Fibroblast of lung (primary cell): Measurements from ENCODE around the gene ITSN1. TPM values are rescaled to one million over a fixed set of nuclear protein-coding genes. Genes with fewer than 3 reads are reported as not detected.

ENCODE experiments used
- DNase-seq, 2 donors: peaks; one replicate each; pipeline versions ENCODE4 v3.0.0 to v3.0.0-alpha.2; 2010; ENCODE audit warnings: low read depth in 2 of 2
- H2AFZ ChIP-seq: 2 replicates; pipeline ENCODE4 v1.5.1; 2012; ENCODE audit warnings: low read length, control low read depth, inconsistent platforms
- H3K27ac ChIP-seq: 2 replicates; pipeline ENCODE4 v1.5.1; 2011; ENCODE audit warnings: low read length, control low read depth; ENCODE audit not compliant: insufficient read depth
- H3K27me3 ChIP-seq: 2 replicates; pipeline ENCODE4 v1.5.1; 2011; ENCODE audit warnings: mild to moderate bottlenecking, low read length; ENCODE audit not compliant: control insufficient read depth, insufficient read depth
- H3K36me3 ChIP-seq: 2 replicates; pipeline ENCODE4 v1.5.1; 2011; ENCODE audit warnings: low read length; ENCODE audit not compliant: control insufficient read depth, insufficient read depth
- H3K4me1 ChIP-seq: 2 replicates; pipeline ENCODE4 v1.5.1; 2011; ENCODE audit warnings: low read length; ENCODE audit not compliant: control insufficient read depth, insufficient read depth; ENCODE audit errors: extremely low read depth
- H3K4me2 ChIP-seq: 2 replicates; pipeline ENCODE4 v1.5.1; 2011; ENCODE audit warnings: low read length, control low read depth; ENCODE audit not compliant: insufficient read depth; ENCODE audit errors: extremely low read depth
- H3K4me3 ChIP-seq, 4 experiments: fragments of 200-600 bp in 1 of 4; sonication (generic) in 1 of 4; replicated peaks in 1 of 4; 2 replicates each; pipeline ENCODE4 v1.5.1; 2011 to 2016; ENCODE audit warnings: low read length in 4 of 4, low read depth in 3 of 4, mild to moderate bottlenecking in 3 of 4, control low read depth in 2 of 4, inconsistent platforms in 1 of 4, mixed read lengths in 1 of 4; ENCODE audit not compliant: insufficient read depth in 1 of 4; ENCODE audit errors: control extremely low read depth in 1 of 4
- H3K79me2 ChIP-seq: 2 replicates; pipeline ENCODE4 v1.5.1; 2012; ENCODE audit warnings: mild to moderate bottlenecking, low read length, inconsistent platforms; ENCODE audit not compliant: control insufficient read depth, insufficient read depth
- H3K9ac ChIP-seq: 2 replicates; pipeline ENCODE4 v1.5.1; 2011; ENCODE audit warnings: mild to moderate bottlenecking, low read length, control low read depth; ENCODE audit not compliant: insufficient read depth
- H3K9me3 ChIP-seq: 2 replicates; pipeline ENCODE4 v1.5.1; 2012; ENCODE audit warnings: low read depth, low read length; ENCODE audit not compliant: control insufficient read depth, insufficient read depth
- H4K20me1 ChIP-seq: 2 replicates; pipeline ENCODE4 v1.5.1; 2011; ENCODE audit warnings: low read length; ENCODE audit not compliant: control insufficient read depth, insufficient read depth; ENCODE audit errors: extremely low read depth
- EZH2 ChIP-seq: IDR thresholded peaks from 2 replicates; pipeline ENCODE4 v1.5.1; 2012; ENCODE audit warnings: low read length, control low read depth, mild to moderate bottlenecking; ENCODE audit errors: missing control alignments
- polyA plus RNA-seq, 2 donors: library from polyadenylated mRNA; depleted of rRNA in 1 of 2; stranded (reverse) in 1 of 2; unstranded in 1 of 2; fragments of >200 nt; gene quantifications; 2 replicates each; pipeline ENCODE4 v1.2.1, GENCODE V29; 2011 to 2012; ENCODE audit warnings: missing spikeins in 1 of 2
- total RNA-seq: library from RNA; depleted of rRNA; stranded (reverse); fragments of >200 nt; gene quantifications from 2 replicates; pipeline ENCODE4 v1.2.1, GENCODE V29; 2014
- TF ChIP-seq, protein P1 (sequence below), 2 donors: IDR thresholded peaks in 1 of 2; conservative IDR thresholded peaks in 1 of 2; 1 replicate in 1 of 2; 2 replicates in 1 of 2; pipeline ENCODE4 v1.5.1; 2011 to 2012; ENCODE audit warnings: low read length in 2 of 2, control low read depth in 1 of 2, inconsistent platforms in 1 of 2, low read depth in 1 of 2, mild to moderate bottlenecking in 1 of 2

The ITSN1 gene
- total and polyA plus RNA-seq, 2 donors (not counting 1 experiment from before 2014, with no cell fraction given): 34.7 to 63.1 TPM

DNA sequence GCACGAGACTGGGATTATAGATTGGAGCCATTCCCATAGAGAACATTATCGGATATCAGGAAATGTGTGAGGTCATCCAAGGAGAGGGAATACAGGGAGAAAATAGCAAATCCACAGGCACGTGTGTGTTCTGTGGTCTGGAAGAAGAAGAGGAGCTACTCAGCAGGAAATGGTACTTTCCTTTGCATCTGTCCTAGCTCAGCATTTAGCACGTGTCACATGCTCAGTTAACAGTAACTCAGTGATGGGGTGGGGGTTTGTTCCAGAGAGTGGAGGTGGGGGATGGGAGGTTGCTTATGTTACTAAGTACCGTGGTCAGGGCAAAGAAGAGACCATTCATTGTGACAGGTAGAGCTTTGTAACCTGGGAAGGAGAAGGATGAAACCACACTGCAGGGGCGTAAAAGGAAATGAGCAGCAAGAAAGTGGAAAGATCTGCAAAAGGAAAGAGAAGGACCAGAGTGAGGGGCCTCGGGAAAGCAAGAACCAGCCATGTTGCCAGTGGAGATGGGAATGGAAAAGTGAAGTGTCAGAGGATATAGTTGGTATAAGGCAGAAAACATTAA is 172.9 kb downstream of the ITSN1 start:
- TF ChIP-seq, protein P1, sequence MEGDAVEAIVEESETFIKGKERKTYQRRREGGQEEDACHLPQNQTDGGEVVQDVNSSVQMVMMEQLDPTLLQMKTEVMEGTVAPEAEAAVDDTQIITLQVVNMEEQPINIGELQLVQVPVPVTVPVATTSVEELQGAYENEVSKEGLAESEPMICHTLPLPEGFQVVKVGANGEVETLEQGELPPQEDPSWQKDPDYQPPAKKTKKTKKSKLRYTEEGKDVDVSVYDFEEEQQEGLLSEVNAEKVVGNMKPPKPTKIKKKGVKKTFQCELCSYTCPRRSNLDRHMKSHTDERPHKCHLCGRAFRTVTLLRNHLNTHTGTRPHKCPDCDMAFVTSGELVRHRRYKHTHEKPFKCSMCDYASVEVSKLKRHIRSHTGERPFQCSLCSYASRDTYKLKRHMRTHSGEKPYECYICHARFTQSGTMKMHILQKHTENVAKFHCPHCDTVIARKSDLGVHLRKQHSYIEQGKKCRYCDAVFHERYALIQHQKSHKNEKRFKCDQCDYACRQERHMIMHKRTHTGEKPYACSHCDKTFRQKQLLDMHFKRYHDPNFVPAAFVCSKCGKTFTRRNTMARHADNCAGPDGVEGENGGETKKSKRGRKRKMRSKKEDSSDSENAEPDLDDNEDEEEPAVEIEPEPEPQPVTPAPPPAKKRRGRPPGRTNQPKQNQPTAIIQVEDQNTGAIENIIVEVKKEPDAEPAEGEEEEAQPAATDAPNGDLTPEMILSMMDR (conservative IDR thresholded peaks at IDR 0.05 in 1 of 2, IDR thresholded peaks at IDR 0.05 in 1 of 2; ENCODE audit: low read depth in 1 of 2, low read length in 2 of 2): no peak
- TF ChIP-seq EZH2: no peak
- H3K9ac ChIP-seq: no peak overlapping the region
- no peak overlapping the region for H3K4me2 ChIP-seq
- H3K36me3 ChIP-seq: peaks cover 12% of the 10 kb centered on the region
- no peaks in the 10 kb centered on the region for H3K9me3 ChIP-seq
- no peaks in the 10 kb centered on the region for H3K4me1 ChIP-seq
- H3K27ac ChIP-seq: no peak overlapping the region
- no peaks in the 10 kb centered on the region for H3K79me2 ChIP-seq
- H3K4me3 ChIP-seq: no peak overlapping the region
- no peaks in the 10 kb centered on the region for H4K20me1 ChIP-seq
- no peak overlapping the region for H2AFZ ChIP-seq
- no peak for DNase-seq
- no peaks in the 10 kb centered on the region for H3K27me3 ChIP-seq

DNA sequence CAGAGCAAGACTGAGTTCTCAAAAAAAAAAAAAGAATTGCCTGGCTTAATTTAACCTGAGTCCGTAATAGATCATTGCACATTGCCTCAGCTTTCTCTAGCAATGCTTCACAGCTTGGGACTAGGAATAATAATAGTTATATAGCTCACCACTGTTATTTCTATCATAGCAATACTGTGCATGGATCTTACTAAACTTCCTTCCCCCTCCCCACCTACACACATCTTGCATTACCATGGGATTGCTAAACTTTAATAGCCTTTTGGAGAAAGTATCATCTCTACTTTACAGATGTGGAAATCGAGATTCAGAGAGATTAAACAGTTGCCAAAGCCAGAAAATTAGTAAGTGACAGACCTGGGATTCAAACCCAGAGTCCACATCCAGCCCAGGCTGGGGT is 173.9 kb downstream of the ITSN1 start:
- no peaks in the 10 kb centered on the region for H3K79me2 ChIP-seq
- H4K20me1 ChIP-seq: no peaks in the 10 kb centered on the region
- peaks cover 12% of the 10 kb centered on the region for H3K36me3 ChIP-seq

DNA sequence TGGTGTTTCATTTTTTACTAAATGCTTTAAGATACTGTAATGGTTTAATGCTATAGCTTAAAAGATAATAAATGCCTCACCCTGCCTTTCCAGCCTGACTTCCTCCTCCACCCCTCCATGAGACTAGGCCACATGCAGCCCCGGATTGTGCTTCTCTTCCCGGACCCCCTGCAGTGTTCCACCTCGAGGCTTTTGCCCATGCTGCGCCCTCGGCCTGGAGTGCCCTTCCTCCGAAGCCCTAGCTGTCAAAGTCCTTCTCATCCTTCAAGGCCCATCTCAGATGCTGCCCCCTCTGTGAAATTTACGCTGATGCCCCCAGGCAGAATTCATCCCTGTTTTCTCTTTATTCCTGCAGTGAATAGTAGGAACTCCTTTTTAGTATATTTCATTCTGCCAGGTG is 174.8 kb downstream of the ITSN1 start:
- Histone ChIP-seq H3K79me2 (no peaks in the 10 kb centered on the region), H3K4me1 (no peaks in the 10 kb centered on the region), H2AFZ (no peak overlapping the region), H4K20me1 (no peaks in the 10 kb centered on the region), H3K4me2 (no peak overlapping the region), H3K9me3 (no peaks in the 10 kb centered on the region), H3K27me3 (no peaks in the 10 kb centered on the region), H3K9ac (no peak overlapping the region), H3K4me3 (no peak overlapping the region), H3K27ac (no peak overlapping the region), H3K36me3 (peaks cover 12% of the 10 kb centered on the region)
- no peak for TF ChIP-seq EZH2
- TF ChIP-seq, protein P1 (conservative IDR thresholded peaks at IDR 0.05 in 1 of 2, IDR thresholded peaks at IDR 0.05 in 1 of 2; ENCODE audit: low read depth in 1 of 2, low read length in 2 of 2): no peak
- DNase-seq: no peak

More for the DNA sequence above, 173.9 kb downstream of the ITSN1 start:
- DNase-seq: no peak
- no peak overlapping the region for H3K4me3 ChIP-seq
- no peaks in the 10 kb centered on the region for H3K27me3 ChIP-seq
- TF ChIP-seq, protein P1 (conservative IDR thresholded peaks at IDR 0.05 in 1 of 2, IDR thresholded peaks at IDR 0.05 in 1 of 2; ENCODE audit: low read depth in 1 of 2, low read length in 2 of 2): no peak
- TF ChIP-seq EZH2: no peak
- no peak overlapping the region for H3K9ac ChIP-seq
- H3K27ac ChIP-seq: no peak overlapping the region
- no peaks in the 10 kb centered on the region for H3K9me3 ChIP-seq
- no peaks in the 10 kb centered on the region for H3K4me1 ChIP-seq
- H3K4me2 ChIP-seq: no peak overlapping the region
- no peak overlapping the region for H2AFZ ChIP-seq
